ENCODE results near the gene CNGA1.

The CNGA1 gene

DNA sequence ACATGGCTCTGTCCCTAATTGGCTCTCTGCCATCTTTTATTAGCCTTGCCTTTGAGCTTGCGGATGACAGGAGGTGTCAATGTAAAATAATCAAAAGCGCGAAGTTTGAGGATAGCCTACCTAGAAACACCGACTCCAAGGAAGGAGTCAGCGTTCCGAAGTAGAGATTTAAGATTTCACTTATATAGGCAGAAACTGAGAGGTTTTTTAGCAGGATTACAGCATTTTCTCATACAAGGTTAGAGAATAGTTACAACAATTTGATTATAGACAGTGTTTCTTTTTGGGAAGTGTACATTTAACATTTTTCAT lies 101.6 kb downstream of the CNGA1 start:
- peaks cover 7% of the 10 kb centered on the region for H3K79me2 ChIP-seq (ENCODE audit: control insufficient read depth, insufficient read depth, low read length, poor library complexity)
- peaks cover 9% of the 10 kb centered on the region for H3K79me1 ChIP-seq (ENCODE audit: low read length)
- no peak overlapping the region for H2BK12ac ChIP-seq (ENCODE audit: low read length)
- no peak overlapping the region for H3K23ac ChIP-seq (ENCODE audit: low read length)
- H3K27ac ChIP-seq (ENCODE audit: low read depth, low read length), result no peak overlapping the region
- no peaks in the 10 kb centered on the region for H3K27me3 ChIP-seq (ENCODE audit: insufficient read depth, low read length)
- H2AK5ac ChIP-seq (ENCODE audit: low read length), result no peak overlapping the region
- DNase-seq, result no peak
- H4K8ac ChIP-seq (ENCODE audit: low read depth, low read length), result peak overlapping the region; percentile 30
- H3K9ac ChIP-seq (ENCODE audit: low read length), result no peak overlapping the region
- H3K18ac ChIP-seq (ENCODE audit: low read length), result no peak overlapping the region
- H2BK5ac ChIP-seq (ENCODE audit: low read depth, low read length, poor library complexity), result no peak overlapping the region
- no peak overlapping the region for H3K14ac ChIP-seq (ENCODE audit: low read length)
- no peak overlapping the region for H4K91ac ChIP-seq (ENCODE audit: low read depth, low read length)
- peaks cover 2 to 3% of the 10 kb centered on the region in 2 experiments for H3K36me3 ChIP-seq (ENCODE audit: control insufficient read depth in 1 of 2, insufficient read depth in 2 of 2, low read length in 2 of 2)
- H4K12ac ChIP-seq (ENCODE audit: low read depth, low read length), result no peak overlapping the region
- H2BK120ac ChIP-seq (ENCODE audit: insufficient read depth, low read length, poor library complexity), result no peak overlapping the region
- H3K4me1 ChIP-seq (ENCODE audit: control insufficient read depth in 1 of 2, insufficient read depth in 2 of 2, low read length in 2 of 2), result no peaks in the 10 kb centered on the region
- peak overlapping the region; percentile 65 for H3K4me2 ChIP-seq (ENCODE audit: low read length)
- no CpG with 5 or more reads among the region's 6 CpGs for WGBS (ENCODE audit: extremely low coverage, insufficient coverage, insufficient read length)
- H3K4me3 ChIP-seq (ENCODE audit: low read depth, low read length), result peak overlapping the region; percentile 84
- no peak overlapping the region for H3K4ac ChIP-seq (ENCODE audit: low read depth, low read length)
- H3K9me3 ChIP-seq (ENCODE audit: insufficient read depth, low read depth, low read length), result no peaks in the 10 kb centered on the region
- H2AFZ ChIP-seq (ENCODE audit: insufficient read depth, low read length, poor library complexity), result no peak overlapping the region

DNA sequence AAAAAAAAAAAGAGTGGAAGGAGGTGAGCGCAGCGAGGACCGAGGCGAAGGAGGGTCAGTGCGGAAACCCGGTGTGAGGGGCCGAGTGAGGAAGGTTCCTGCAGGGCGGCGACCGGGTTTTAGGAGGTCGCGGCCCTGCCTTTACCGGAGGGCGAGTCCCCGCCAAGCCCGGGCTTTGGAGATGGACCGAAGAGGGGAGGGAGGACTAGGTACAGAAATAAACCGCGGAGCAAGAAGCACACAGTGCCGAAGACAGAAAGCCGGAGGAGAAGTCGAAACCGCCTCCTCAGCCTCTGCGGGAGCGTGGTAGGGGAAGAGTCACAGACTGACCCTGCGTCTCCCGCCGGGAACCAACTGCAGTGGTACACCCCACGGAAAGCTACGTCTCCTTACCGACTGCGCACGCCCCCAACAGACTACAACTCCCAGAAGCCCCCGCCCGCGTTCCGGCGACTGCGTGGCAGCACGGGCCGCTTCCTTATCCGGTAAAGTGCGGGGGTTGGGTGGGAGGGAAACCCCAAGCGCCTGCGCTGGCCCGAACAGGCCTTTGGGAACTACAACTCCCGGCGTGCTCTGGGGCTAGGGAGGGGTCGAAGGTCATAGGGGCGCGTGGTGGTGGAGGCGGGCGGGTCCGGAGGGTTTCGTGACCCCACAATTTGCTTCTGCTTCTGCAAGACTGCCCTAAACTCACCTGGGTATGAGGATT lies 102.1 kb downstream of the CNGA1 start, which contains the start of gene NFXL1:
TSS of gene NFXL1 (minus strand) at position 364 of the 706 bp plus-strand sequence. CDS start 380 bp downstream, outside the sequence.
- no peaks in the 10 kb centered on the region for H3K9me3 ChIP-seq (ENCODE audit: insufficient read depth, low read depth, low read length)
- peak within 1 kb of the TSS; percentile 71 for H3K27ac ChIP-seq (ENCODE audit: low read depth, low read length)
- peak within 1 kb of the TSS; percentile 40 for H2BK120ac ChIP-seq (ENCODE audit: insufficient read depth, low read length, poor library complexity)
- peak; percentile 96 to 97 for DNase-seq
- H3K4me3 ChIP-seq (ENCODE audit: low read depth, low read length), result peak within 1 kb of the TSS; percentile 95
- peak within 1 kb of the TSS; percentile 89 for H3K4me2 ChIP-seq (ENCODE audit: low read length)
- no CpG with 5 or more reads among the region's 55 CpGs for WGBS (ENCODE audit: extremely low coverage, insufficient coverage, insufficient read length)
- H3K14ac ChIP-seq (ENCODE audit: low read length), result peak within 1 kb of the TSS; percentile 71
- peak within 1 kb of the TSS; percentile 97 for H4K12ac ChIP-seq (ENCODE audit: low read depth, low read length)
- no peaks in the 10 kb centered on the region for H3K4me1 ChIP-seq (ENCODE audit: control insufficient read depth in 1 of 2, insufficient read depth in 2 of 2, low read length in 2 of 2)
- H2AFZ ChIP-seq (ENCODE audit: insufficient read depth, low read length, poor library complexity), result peak within 1 kb of the TSS; percentile 89
- H4K91ac ChIP-seq (ENCODE audit: low read depth, low read length), result peak within 1 kb of the TSS; percentile 88
- H3K79me2 ChIP-seq (ENCODE audit: control insufficient read depth, insufficient read depth, low read length, poor library complexity), result peaks cover 7% of the 10 kb centered on the region
- peaks cover 2 to 3% of the 10 kb centered on the region in 2 experiments for H3K36me3 ChIP-seq (ENCODE audit: control insufficient read depth in 1 of 2, insufficient read depth in 2 of 2, low read length in 2 of 2)
- H4K8ac ChIP-seq (ENCODE audit: low read depth, low read length), result peak within 1 kb of the TSS; percentile 91
- peaks cover 9% of the 10 kb centered on the region for H3K79me1 ChIP-seq (ENCODE audit: low read length)
- no peak within 1 kb of the TSS for H3K23ac ChIP-seq (ENCODE audit: low read length)
- peak within 1 kb of the TSS; percentile 60 for H3K18ac ChIP-seq (ENCODE audit: low read length)
- no peak within 1 kb of the TSS for H2AK5ac ChIP-seq (ENCODE audit: low read length)
- peak within 1 kb of the TSS; percentile 82 for H3K4ac ChIP-seq (ENCODE audit: low read depth, low read length)
- H3K9ac ChIP-seq (ENCODE audit: low read length), result peak within 1 kb of the TSS; percentile 89
- H2BK5ac ChIP-seq (ENCODE audit: low read depth, low read length, poor library complexity), result peak within 1 kb of the TSS; percentile 77
- no peaks in the 10 kb centered on the region for H3K27me3 ChIP-seq (ENCODE audit: insufficient read depth, low read length)
- no peak within 1 kb of the TSS for H2BK12ac ChIP-seq (ENCODE audit: low read length)

DNA sequence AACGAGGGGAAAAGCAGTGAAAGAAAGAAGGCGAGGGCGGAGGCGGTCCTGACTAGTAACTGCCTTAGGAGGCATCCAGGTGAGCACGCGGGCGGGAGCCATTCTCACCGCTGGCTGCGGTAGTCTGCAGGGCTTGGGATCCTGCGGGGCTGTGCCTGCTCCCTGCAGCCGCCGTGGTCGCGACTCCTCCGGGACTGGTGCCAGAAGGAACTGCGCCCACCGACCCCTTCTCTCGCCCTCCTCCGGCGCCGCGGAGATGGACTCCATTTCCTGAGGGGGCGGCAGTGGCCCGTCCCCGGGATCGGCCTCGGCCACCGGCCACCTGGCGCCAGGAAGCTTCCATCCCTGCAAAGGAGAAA lies 102.6 kb downstream of the CNGA1 start:
- Histone ChIP-seq H3K9me3 (ENCODE audit: insufficient read depth, low read depth, low read length) (no peaks in the 10 kb centered on the region), H3K27ac (ENCODE audit: low read depth, low read length) (peak overlapping the region; percentile 71), H3K79me1 (ENCODE audit: low read length) (peaks cover 9% of the 10 kb centered on the region), H3K36me3 (ENCODE audit: control insufficient read depth in 1 of 2, insufficient read depth in 2 of 2, low read length in 2 of 2) (peaks cover 2 to 3% of the 10 kb centered on the region in 2 experiments), H3K4me1 (ENCODE audit: control insufficient read depth in 1 of 2, insufficient read depth in 2 of 2, low read length in 2 of 2) (no peaks in the 10 kb centered on the region), H3K18ac (ENCODE audit: low read length) (peak overlapping the region; percentile 60), H2AK5ac (ENCODE audit: low read length) (no peak overlapping the region), H4K8ac (ENCODE audit: low read depth, low read length) (peak overlapping the region; percentile 91), H3K9ac (ENCODE audit: low read length) (peak overlapping the region; percentile 89), H3K79me2 (ENCODE audit: control insufficient read depth, insufficient read depth, low read length, poor library complexity) (peaks cover 7% of the 10 kb centered on the region), H2BK120ac (ENCODE audit: insufficient read depth, low read length, poor library complexity) (peak overlapping the region; percentile 40), H3K4ac (ENCODE audit: low read depth, low read length) (peak overlapping the region; percentile 82), H2BK12ac (ENCODE audit: low read length) (no peak overlapping the region), H3K4me2 (ENCODE audit: low read length) (peak overlapping the region; percentile 89), H2AFZ (ENCODE audit: insufficient read depth, low read length, poor library complexity) (peak overlapping the region; percentile 89), H3K27me3 (ENCODE audit: insufficient read depth, low read length) (no peaks in the 10 kb centered on the region), H4K12ac (ENCODE audit: low read depth, low read length) (peak overlapping the region; percentile 97), H3K4me3 (ENCODE audit: low read depth, low read length) (peak overlapping the region; percentile 95), H4K91ac (ENCODE audit: low read depth, low read length) (peak overlapping the region; percentile 88), H3K14ac (ENCODE audit: low read length) (peak overlapping the region; percentile 71), H3K23ac (ENCODE audit: low read length) (no peak overlapping the region), H2BK5ac (ENCODE audit: low read depth, low read length, poor library complexity) (peak overlapping the region; percentile 77)
- DNase-seq, result peak; percentile 44 to 66
- WGBS (ENCODE audit: extremely low coverage, insufficient coverage, insufficient read length), result no CpG with 5 or more reads among the region's 29 CpGs

DNA sequence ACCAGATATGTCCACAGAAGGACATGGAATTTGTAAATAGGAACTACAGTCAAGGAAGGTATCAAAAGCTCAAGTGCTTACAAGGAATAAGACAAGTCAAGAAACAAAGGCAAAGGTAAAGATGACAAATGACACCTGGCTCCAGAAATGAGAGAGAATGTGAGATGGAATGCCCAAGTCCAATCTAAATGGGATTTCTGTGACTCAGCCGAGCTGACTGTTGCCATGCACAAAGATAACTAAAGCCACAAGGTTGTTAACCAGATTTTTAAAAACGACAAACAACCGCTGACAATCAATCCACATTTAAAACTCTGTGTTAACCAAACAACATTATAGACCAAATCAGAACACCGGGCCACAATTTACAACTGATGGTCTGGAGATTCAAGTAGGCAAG lies 103.2 kb downstream of the CNGA1 start:
- Histone ChIP-seq H3K9me3 (ENCODE audit: insufficient read depth, low read depth, low read length) (no peaks in the 10 kb centered on the region), H4K12ac (ENCODE audit: low read depth, low read length) (no peak overlapping the region), H3K4me1 (ENCODE audit: control insufficient read depth in 1 of 2, insufficient read depth in 2 of 2, low read length in 2 of 2) (no peaks in the 10 kb centered on the region), H3K23ac (ENCODE audit: low read length) (no peak overlapping the region), H3K14ac (ENCODE audit: low read length) (no peak overlapping the region), H2AFZ (ENCODE audit: insufficient read depth, low read length, poor library complexity) (peak overlapping the region; percentile 89), H3K36me3 (ENCODE audit: control insufficient read depth in 1 of 2, insufficient read depth in 2 of 2, low read length in 2 of 2) (peaks cover 3 to 5% of the 10 kb centered on the region in 2 experiments), H2AK5ac (ENCODE audit: low read length) (no peak overlapping the region), H3K4me3 (ENCODE audit: low read depth, low read length) (no peak overlapping the region), H3K18ac (ENCODE audit: low read length) (no peak overlapping the region), H3K4me2 (ENCODE audit: low read length) (peak overlapping the region; percentile 89), H3K27me3 (ENCODE audit: insufficient read depth, low read length) (no peaks in the 10 kb centered on the region), H3K9ac (ENCODE audit: low read length) (peak overlapping the region; percentile 89), H4K8ac (ENCODE audit: low read depth, low read length) (peak overlapping the region; percentile 91), H2BK5ac (ENCODE audit: low read depth, low read length, poor library complexity) (no peak overlapping the region), H2BK120ac (ENCODE audit: insufficient read depth, low read length, poor library complexity) (peak overlapping the region; percentile 40), H3K79me1 (ENCODE audit: low read length) (peaks cover 9% of the 10 kb centered on the region), H3K79me2 (ENCODE audit: control insufficient read depth, insufficient read depth, low read length, poor library complexity) (peaks cover 7% of the 10 kb centered on the region), H4K91ac (ENCODE audit: low read depth, low read length) (no peak overlapping the region), H2BK12ac (ENCODE audit: low read length) (no peak overlapping the region), H3K27ac (ENCODE audit: low read depth, low read length) (peak overlapping the region; percentile 71), H3K4ac (ENCODE audit: low read depth, low read length) (peak overlapping the region; percentile 64)
- peak; percentile 56 to 91 for DNase-seq
- no CpG with 5 or more reads among the region's 4 CpGs for WGBS (ENCODE audit: extremely low coverage, insufficient coverage, insufficient read length)

All from trophoblast cell (in vitro differentiated cells and primary cell).